NK-92 (cell line): Measurements from ENCODE around the gene ARIH1.

Experiments
- DNase-seq: peaks from one replicate; lab custom pipeline; 2025; ENCODE audit not compliant: unreplicated experiment; lab: John Stamatoyannopoulos, UW

Gene ARIH1

DNA sequence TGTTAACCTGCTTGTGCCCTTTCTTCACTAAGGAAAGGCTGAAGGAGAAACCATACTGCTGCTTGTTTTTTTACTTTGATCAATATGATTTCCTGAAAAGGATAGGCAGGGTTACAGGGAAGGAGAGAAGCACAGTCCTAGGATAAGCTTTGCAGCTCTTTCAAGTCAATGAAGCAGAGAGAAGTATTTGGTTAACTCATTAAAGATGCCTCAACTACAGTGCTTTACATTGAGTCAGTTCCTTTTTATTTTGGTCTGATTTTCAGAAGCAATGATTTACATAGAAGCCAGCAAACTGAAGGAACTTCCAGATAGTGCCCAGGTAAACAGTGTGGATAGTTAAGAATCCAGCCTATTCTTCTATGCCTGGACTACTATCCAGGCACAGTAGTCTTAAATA lies 64.8 kb downstream of the ARIH1 start:
- DNase-seq, result no peak

DNA sequence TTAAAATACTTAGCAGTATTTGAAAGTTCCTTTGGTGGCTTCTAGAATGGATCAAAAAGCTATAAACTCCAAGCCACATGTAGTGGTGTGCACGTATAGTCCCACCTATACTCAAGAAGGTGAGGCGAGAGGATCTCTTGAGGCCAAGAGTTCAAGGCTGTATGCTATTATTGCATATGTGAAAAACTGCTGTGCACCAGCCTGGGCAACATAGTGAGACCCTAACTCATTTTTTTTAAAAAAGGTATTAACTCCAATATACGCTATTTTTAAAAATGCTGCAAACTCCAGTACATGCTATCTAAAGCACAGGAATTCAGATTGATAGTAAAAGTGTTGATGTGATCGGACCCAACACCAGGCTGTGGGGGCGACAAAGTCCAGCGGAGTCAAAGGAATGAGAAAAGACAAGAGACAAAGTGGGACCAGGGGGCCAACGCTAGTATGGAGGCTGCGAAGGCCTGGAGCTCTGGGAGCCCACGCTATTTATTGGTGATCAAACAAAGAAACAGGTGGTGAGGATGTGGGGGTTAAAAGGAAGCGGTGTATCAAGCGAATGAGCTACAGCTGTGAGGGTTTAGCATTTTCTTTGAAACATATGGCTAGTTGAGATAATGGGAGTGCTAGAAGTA lies 66.6 kb downstream of the ARIH1 start:
- no peak for DNase-seq

DNA sequence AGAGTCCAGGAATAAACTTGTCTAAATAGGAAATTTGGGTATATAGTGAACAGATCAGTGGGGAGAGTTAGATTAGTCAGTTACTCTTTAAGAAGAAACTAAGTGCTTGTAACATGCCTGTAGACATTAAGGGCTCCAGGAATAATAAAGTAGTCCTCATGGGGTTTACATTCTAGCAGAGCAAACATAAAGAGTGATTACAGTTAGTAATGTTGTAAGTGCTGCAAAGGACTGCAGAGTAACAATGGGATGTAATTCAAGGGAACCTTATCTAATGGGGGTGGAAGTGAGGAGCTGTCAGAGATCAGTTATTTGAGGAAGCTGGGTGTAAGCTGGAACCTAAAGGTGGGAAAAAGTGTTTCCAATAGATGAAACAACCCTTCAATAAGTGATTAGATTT lies 67.5 kb downstream of the ARIH1 start:
- DNase-seq, result no peak

DNA sequence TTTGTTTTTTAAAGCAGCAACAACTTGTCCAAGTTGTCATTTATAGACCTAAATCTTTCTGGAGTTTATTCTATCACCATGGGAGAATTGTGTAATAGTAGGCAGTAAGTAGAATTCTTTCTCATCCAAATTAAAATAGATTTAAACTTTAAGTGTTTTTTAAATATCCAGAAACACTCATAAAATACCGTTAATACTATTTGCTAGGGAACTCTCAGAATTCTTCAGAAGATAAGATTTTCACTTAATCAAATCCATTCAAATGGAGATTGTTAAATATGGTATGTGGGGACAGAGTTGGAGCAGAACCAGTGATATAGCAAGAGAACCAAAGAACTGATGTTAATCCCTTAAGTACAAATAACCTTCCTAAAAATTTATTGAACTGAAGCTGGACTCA lies 71.0 kb downstream of the ARIH1 start:
- no peak for DNase-seq

DNA sequence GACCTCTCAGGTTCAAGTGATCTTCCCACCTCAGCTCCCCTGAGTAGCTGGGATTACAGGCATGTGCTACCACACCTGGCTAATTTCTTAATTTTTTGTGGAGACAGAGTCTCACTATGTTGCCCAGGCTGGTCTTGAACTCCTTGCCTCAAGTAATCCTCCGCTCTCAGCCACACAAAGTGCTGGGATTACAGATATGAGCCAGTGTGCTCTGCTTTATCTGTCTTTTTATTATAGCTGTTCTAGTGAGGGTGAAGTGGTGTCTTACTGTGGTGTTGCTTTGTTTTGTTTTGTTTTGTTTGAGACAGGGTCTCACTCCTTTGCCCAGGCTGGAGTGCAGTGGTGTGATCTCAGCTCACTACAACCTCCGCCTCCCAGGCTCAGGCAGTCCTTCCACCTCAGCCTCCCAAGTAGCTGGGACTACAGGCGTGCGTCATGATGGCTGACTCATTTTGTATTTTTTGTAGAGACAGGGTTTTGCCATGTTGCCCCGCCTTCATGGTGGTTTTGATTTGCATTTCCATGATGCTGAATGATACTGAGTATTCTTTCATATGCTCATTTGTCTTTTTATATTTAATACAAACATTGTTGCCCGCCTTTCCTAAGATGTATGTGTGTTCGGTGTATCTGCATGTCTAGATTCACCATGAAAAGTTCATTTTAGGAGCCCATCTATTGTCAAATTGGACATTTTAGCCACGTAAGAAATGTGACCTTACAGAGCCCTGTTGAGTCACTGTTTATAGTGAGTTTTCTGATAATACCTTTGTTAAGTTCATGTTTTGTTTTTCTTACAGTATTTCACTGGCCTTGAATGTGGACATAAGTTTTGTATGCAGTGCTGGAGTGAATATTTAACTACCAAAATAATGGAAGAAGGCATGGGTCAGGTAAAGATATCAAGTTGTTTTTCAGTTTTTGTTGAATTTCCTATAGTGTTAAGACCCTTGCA lies 80.6 kb downstream of the ARIH1 start:
- DNase-seq, result no peak

DNA sequence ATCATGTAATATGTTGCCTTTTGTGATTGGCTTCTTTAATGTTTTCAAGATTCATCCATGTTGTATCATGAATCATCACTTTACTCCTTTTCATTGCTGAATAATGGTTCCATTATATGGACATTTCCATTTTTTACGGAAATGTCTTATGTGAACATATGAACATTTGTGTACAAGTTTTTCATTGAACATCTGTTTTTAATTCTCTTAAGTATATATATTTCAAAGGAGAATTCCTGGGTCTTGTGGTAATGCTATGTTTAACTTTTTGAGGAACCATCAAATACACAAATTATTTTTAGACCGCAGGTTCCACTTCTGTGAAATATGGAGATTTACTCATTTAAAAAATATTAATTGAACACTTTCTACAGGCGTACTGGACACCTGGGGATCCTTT lies 85.7 kb downstream of the ARIH1 start:
- DNase-seq, result no peak

DNA sequence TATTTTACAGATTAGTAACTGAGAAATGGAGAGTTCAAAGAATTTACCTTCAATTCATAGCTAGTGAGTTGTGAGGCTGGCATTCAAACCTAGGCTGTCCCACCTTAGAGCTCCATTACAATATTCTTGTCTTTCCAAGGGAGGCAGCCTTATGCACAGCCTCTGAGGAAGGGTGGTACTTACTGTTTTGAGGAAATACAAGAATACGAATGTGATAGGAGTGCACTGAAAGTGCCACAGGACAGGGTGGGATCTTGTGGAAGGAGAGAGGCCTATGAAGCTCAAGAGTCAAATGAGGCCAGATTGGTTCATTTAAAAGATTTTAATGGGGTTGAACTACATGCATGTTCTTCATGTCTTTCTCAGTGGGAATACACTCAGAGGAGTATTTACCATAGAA lies 86.3 kb downstream of the ARIH1 start:
- DNase-seq, result no peak

DNA sequence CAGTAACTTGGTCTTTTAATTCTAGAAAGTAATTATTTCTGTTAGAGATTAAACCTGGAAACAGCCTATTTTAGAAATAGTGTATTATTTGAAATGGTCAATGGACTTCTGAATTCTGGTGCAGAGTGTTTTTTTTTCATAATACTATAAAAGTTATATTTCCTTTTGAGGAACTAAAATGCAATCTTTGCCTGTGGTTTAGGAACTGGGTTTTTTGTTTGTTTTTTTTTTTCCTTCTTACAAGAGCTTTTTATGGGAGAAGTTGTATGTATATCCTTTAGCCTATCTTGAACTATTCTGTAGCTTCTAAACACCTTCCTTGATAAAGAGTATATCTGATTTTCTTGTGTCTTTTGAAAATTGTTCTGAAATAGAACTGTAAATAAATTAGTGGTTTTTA lies 88.3 kb downstream of the ARIH1 start:
- no peak for DNase-seq

DNA sequence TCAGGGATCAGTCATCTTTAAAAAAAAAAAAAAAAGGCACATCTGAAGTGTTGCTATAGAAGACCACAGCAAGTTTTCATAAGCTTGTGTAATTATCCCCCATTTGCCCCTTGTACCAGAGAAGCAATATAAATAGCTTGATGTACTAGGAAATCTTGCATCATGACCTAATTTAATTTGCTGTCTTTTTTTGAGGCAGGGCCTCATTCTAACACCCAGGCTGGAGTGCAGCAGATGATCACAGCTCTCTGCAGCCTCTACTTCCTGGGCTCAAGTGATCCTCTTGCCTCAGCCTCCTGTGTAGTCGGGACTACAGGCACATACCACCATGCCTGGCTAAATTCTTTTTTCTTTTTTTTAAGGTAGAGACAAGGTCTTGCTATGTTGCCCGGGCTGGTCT lies 88.7 kb downstream of the ARIH1 start:
- DNase-seq, result no peak

DNA sequence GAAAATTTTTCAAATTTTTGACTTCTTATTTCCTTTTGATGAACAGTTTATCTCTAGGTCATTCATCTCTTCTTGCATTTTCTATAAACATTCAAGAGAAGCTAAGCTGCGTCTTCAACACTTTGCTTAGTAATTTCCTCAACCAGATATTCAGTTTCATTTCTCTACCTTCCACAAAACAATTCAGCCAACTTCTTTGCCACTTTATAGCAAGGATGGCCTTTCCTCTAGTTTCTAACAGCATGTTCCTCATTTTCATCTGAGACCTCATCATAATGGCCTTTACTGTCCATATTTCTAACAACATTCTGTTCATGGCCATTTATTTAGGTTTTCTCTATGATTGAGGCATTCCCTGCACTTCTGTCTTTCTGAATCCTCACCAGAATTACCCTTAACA lies 90.0 kb downstream of the ARIH1 start:
- DNase-seq, result no peak

DNA sequence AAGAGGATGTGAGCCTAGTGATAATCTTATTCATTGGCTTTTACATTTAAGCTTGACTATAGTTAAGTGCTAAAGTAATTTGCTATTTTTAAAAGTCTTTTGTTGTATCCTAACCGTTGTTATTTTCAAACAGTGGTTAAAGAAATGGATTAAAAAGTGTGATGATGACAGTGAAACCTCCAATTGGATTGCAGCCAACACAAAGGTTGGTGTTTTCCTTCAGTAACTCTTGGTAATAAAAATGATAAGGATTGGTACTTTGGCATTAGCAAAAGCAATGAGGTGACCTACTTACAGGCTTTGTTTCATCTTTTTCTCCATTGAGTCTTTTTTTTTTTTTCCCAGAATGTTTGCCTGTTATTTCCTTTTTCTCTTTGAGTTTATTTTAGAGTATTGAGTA lies 92.8 kb downstream of the ARIH1 start:
- no peak for DNase-seq

DNA sequence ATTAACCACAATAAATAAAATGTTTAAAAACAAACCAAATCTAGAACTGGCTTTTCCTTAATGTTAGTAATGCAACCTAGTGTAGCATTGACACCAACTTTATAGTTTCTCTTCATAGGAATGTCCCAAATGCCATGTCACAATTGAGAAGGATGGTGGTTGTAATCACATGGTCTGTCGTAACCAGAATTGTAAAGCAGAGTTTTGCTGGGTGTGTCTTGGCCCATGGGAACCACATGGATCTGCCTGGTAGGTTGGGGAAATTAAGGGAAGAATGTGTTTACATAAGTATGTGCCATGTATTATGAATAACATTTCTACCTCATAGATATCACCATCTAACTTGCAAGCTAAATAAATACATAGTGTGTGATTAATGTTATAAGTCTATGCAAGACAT lies 95.9 kb downstream of the ARIH1 start:
- no peak for DNase-seq

DNA sequence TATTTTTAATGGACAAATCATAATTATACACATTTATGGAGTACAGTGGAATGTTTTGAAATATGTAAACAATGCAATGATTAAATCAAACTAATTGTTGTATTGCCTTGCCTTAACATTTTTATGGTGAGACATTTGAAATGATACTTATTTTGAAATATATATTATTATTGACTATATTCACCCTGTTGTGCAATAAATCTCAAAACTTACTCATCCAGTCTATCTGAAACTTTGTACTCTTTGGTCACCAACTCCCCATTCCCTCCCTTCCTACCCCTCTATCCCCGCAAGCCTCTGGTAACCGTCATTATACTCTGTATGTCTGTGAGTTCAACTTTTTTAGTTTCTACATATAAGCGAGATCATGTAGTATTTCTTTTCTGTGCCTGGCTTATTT lies 105.7 kb downstream of the ARIH1 start:
- no peak for DNase-seq

DNA sequence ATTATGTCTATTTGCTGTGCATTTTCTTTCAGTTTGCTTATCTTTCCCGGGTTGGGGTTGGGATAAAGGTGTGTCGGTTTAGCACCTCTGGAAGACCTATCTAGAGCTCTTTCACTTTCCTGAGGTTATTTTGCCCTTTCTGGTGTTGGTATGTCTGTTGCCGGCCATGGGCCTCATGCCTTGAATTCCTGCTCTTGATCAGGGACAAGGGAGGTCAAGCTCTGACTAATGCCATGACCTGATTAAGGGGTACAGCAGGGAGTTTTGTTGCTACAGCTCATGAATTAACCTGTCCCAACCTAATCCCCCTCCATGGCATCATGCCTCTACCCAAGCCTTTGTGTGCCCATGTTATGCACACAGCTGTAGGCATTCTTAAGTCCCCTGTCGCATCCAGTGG lies 109.9 kb downstream of the ARIH1 start:
- DNase-seq, result no peak

DNA sequence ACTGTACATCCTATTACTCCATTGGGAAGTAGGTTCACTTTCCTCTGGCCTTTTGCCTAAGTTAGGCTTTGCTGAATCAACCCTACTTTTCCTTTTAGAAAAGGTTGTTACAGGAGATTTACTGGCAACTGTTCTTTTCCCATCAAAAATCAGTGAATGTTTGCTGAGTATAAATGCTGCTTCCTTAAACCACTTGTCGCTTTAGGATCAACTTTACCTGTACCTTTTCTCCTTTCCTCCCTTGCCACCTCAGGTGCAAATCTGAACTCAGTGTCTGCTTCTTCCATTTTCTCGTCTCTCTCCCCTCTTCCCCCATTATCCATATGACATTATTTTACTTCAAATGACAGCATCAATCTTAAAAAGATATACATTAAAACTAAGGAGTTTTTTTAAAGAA lies 110.9 kb downstream of the ARIH1 start:
- no peak for DNase-seq

DNA sequence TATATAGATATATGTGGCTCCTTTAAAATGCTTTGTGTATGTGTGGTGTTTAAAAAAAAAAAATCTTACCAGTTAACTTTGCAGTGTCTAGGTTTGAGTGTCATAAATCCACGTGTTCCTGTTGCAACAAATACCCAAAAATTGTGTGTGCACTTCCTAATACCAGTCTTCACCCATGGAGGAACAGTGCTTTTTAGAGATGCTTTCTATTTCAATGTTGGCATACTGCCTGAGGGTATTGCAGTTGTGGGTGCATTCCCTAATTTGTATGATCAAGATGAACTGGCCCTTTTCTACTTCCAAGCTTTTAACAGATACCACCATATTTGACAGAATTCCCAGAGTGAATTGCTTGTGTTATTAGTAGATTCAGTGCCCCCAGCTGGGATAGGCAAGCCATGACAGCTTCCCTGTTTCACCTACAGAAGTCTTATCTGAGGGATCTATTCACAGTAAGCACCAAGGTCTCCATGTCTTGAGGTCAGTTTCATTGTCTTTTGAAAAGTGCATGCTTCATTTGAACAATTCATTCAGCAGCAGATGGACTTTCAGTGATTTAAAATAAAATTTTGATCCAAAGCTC lies 111.4 kb downstream of the ARIH1 start:
- DNase-seq, result no peak

DNA sequence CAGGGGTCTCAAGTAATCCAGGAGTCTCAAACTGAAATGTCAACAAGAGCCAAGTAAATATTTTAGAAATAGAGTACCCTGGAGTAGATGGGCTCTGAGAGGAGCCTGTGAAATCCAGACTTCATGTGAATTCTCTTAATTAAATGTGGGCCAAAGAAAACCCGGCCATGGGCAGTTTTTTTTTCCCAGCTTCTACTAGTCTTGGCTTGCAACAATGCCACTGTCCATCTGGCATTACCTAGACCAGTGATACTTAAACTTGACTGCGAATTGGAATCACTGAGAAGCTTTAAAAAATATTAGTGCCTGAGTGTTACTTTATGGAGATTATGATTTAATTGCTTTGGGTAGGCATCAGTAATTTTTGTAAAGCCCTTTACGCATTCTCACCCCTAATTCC lies 114.0 kb downstream of the ARIH1 start:
- DNase-seq, result no peak

DNA sequence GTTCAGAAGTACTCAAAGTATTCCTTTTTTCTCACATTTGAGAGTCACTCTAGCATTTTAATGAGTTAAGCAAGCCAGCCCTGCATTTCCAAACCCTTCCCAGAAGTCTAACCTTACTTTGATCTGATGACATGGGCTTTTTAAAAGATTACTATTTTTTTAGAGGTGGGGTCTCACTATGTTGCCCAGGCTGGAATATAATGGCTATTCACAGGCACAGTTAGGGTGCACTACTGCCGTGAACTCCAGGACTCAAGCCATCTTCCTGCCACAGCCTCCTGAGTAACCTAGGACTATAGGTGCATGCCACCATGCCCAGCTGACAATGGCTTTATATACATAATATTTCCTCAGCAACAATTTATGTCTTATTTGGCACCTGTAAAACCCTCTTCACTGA lies 116.3 kb downstream of the ARIH1 start:
- DNase-seq, result no peak

DNA sequence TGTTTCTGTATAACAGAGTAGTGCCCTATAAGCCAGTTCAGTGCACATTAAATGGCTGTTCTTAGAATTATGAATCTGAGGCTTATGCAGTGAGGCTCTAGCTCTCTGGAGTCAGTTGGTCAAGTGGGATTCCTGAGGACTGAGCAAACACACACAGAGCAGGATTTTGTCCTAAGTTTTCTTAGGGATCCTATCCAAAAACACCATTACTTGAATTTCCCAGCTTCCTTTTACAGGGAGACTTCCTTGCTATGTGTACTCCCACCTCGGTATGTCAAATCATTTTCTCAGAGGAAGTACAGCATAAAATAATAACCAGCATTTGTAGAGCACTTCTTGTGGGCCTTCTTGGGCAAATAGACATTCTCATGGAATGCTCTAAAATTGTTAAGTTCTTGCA lies 117.2 kb downstream of the ARIH1 start:
- no peak for DNase-seq

DNA sequence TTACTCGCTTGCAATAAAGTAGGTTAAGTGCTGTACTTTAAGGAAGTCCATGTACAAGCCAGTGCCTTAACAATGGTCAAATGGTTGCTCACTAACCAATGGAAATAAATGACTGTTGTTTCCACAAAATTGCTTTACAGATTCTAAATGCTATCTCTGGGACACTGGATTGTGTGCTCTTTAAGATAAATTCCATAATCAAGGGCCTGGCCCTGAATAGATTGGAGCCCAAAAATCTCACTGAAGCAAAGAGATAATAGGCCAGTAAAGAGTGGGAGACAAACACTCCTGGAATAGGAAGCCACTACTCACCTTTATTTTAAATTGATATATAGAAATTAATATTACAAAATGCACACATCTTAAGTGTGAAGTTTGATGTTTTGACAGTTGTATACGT lies 118.0 kb downstream of the ARIH1 start:
- no peak for DNase-seq

DNA sequence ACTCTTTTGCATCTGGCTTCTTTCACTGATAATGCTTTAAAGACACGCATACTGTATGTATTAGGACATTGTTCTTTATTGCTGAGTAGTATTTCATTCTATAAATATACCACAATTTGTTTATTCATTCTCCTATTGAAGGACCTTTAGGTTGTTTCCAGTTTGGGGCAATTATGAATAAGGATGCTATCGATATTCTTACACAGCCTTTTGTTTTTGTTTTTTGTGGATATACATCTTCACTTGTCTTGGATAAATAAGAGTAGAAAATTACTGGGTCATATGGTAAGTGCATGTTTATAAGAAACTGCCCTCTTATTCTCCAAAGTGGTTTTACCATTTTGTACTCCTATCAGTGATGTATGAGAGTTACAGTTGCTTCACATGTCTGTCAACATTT lies 118.5 kb downstream of the ARIH1 start:
- no peak for DNase-seq

DNA sequence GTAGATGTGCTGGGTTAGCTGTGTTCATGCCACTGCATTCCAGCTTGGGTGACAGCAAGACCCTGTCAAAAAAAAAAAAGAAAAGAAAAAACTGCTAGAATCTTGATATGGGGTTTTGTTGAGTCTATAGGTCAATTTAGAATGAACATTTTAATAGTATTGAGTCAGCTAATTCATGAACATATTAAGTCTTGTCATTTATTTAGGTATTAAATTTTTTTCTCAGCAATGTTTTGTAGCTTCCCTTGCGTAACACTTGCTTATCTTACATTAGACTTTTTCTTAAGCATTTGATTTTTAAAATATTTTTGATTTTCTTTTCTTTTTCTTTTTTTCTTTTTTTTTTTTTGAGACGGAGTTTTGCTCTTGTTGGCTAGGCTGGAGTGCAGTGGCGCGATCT lies 119.7 kb downstream of the ARIH1 start:
- no peak for DNase-seq
